Measurements from ENCODE around the gene GLOD5. TPM values are rescaled to one million over a fixed set of nuclear protein-coding genes. Genes with fewer than 3 reads are reported as not detected.

Gene GLOD5
- total and polyA plus RNA-seq, 9 of the 15 experiments (the other 6 are each of a cell fraction or from before 2014, with no cell fraction given): 0.27 to 4.4 (median 2.2) TPM

- TF ChIP-seq FIP1L1 (IDR thresholded peaks at IDR 0.05; ENCODE audit: low read depth, low read length, poor library complexity, severe bottlenecking) (no peak), GATA2 (CRISPR knock-in tag; IDR thresholded peaks at IDR 0.05) (no peak; the same call in 1 of the 2 replicates), ZNF134 (CRISPR knock-in tag; conservative IDR thresholded peaks at IDR 0.05) (no peak), CREB3L1 (IDR thresholded peaks at IDR 0.05; ENCODE audit: borderline replicate concordance, low read depth) (no peak), HDAC1 (IDR thresholded peaks at IDR 0.05) (peak in 1 of 2 experiments; percentile 61; a peak in 2 of 4 replicates), FOXP1 (CRISPR knock-in tag; IDR thresholded peaks at IDR 0.05) (0 out of 2 replicates have a peak, but pooled peaks have one; percentile 22), KLF6 (CRISPR knock-in tag; IDR thresholded peaks at IDR 0.05; ENCODE audit: borderline replicate concordance) (no peak), ZNF24 (IDR thresholded peaks at IDR 0.05) (no peak), ZNF740 (CRISPR knock-in tag; IDR thresholded peaks at IDR 0.05) (no peak), ZNF740 (tag; IDR thresholded peaks at IDR 0.05) (no peak), ZNF311 (CRISPR knock-in tag; IDR thresholded peaks at IDR 0.05) (no peak), ZNF408 (CRISPR knock-in tag; IDR thresholded peaks at IDR 0.05; ENCODE audit: low read depth) (no peak), E2F5 (CRISPR knock-in tag; IDR thresholded peaks at IDR 0.05) (no peak), TSC22D4 (tag; IDR thresholded peaks at IDR 0.05) (no peak), FOXJ3 (CRISPR knock-in tag; IDR thresholded peaks at IDR 0.05) (no peak), ZBTB33 (CRISPR knock-in tag; IDR thresholded peaks at IDR 0.05) (no peak), ZNF589 (CRISPR knock-in tag; IDR thresholded peaks at IDR 0.05; ENCODE audit: low read depth) (no peak), MED1 (CRISPR knock-in tag; IDR thresholded peaks at IDR 0.05; ENCODE audit: borderline replicate concordance) (no peak), CHD1 (IDR thresholded peaks at IDR 0.05; ENCODE audit: low read length) (no peak), ZNF212 (CRISPR knock-in tag; IDR thresholded peaks at IDR 0.05) (no peak), SUPT5H (IDR thresholded peaks at IDR 0.05) (peak; percentile 78; the same call in 1 of the 2 replicates), ATF4 (CRISPR knock-in tag; IDR thresholded peaks at IDR 0.05) (no peak), ZNF431 (CRISPR knock-in tag; IDR thresholded peaks at IDR 0.05) (0 out of 2 replicates have a peak, but pooled peaks have one; percentile 34), ZNF778 (CRISPR knock-in tag; IDR thresholded peaks at IDR 0.05) (no peak), HNRNPUL1 (IDR thresholded peaks at IDR 0.05; ENCODE audit: low read length) (no peak)
Observed at GRCh38 chrX:48794340-48794910, 32.9 kb downstream of the GLOD5 start (continued).
